ENCODE measurements around the gene KCNH3.
"Not testable (repeated sequence)": the region's sequence is repeated elsewhere in the genome, so short reads cannot be mapped to it uniquely, and the experiment has no call there.

KCNH3 gene, protein sequence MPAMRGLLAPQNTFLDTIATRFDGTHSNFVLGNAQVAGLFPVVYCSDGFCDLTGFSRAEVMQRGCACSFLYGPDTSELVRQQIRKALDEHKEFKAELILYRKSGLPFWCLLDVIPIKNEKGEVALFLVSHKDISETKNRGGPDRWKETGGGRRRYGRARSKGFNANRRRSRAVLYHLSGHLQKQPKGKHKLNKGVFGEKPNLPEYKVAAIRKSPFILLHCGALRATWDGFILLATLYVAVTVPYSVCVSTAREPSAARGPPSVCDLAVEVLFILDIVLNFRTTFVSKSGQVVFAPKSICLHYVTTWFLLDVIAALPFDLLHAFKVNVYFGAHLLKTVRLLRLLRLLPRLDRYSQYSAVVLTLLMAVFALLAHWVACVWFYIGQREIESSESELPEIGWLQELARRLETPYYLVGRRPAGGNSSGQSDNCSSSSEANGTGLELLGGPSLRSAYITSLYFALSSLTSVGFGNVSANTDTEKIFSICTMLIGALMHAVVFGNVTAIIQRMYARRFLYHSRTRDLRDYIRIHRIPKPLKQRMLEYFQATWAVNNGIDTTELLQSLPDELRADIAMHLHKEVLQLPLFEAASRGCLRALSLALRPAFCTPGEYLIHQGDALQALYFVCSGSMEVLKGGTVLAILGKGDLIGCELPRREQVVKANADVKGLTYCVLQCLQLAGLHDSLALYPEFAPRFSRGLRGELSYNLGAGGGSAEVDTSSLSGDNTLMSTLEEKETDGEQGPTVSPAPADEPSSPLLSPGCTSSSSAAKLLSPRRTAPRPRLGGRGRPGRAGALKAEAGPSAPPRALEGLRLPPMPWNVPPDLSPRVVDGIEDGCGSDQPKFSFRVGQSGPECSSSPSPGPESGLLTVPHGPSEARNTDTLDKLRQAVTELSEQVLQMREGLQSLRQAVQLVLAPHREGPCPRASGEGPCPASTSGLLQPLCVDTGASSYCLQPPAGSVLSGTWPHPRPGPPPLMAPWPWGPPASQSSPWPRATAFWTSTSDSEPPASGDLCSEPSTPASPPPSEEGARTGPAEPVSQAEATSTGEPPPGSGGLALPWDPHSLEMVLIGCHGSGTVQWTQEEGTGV

GRCh38 chr12:49538510-49539403 lies at the start of gene KCNH3:
Gene KCNH3, plus strand, starts transcription at chr12:49539030. Its CDS starts 387 bp downstream, at chr12:49539417.
- peaks cover 10% of the 10 kb centered on the region for H3K4me1 ChIP-seq (ENCODE audit: insufficient read depth, low read length)
- no peaks in the 10 kb centered on the region for H3K9me3 ChIP-seq (ENCODE audit: control insufficient read depth, insufficient read depth, low read length)
- no peaks in the 10 kb centered on the region for H3K36me3 ChIP-seq (ENCODE audit: insufficient read depth, low read length)
- H3K9ac ChIP-seq (ENCODE audit: low read depth, low read length) = peak within 1 kb of the TSS; percentile 50; the same call in 1 of the 2 replicates

- peaks cover 18% of the 10 kb centered on the region for H3K4me1 ChIP-seq (ENCODE audit: insufficient read depth, low read length)
- H3K36me3 ChIP-seq (ENCODE audit: insufficient read depth, low read length) = no peaks in the 10 kb centered on the region
- no peak overlapping the region for H3K9ac ChIP-seq (ENCODE audit: low read depth, low read length)
- H3K9me3 ChIP-seq (ENCODE audit: control insufficient read depth, insufficient read depth, low read length) = no peaks in the 10 kb centered on the region
Measured at GRCh38 chr12:49489154-49489553, 49.7 kb upstream of the KCNH3 start.

GRCh38 chr12:49489720-49490119 lies 49.1 kb upstream of the KCNH3 start:
- H3K4me1 ChIP-seq (ENCODE audit: insufficient read depth, low read length) = peaks cover 14% of the 10 kb centered on the region
- no peaks in the 10 kb centered on the region for H3K9me3 ChIP-seq (ENCODE audit: control insufficient read depth, insufficient read depth, low read length)
- H3K36me3 ChIP-seq (ENCODE audit: insufficient read depth, low read length) = no peaks in the 10 kb centered on the region
- no peak overlapping the region for H3K9ac ChIP-seq (ENCODE audit: low read depth, low read length)

GRCh38 chr12:49491823-49492222 lies 47.0 kb upstream of the KCNH3 start:
- H3K4me1 ChIP-seq (ENCODE audit: insufficient read depth, low read length) = peaks cover 14% of the 10 kb centered on the region
- no peaks in the 10 kb centered on the region for H3K9me3 ChIP-seq (ENCODE audit: control insufficient read depth, insufficient read depth, low read length)
- no peak overlapping the region for H3K9ac ChIP-seq (ENCODE audit: low read depth, low read length)
- H3K36me3 ChIP-seq (ENCODE audit: insufficient read depth, low read length) = no peaks in the 10 kb centered on the region

DNA sequence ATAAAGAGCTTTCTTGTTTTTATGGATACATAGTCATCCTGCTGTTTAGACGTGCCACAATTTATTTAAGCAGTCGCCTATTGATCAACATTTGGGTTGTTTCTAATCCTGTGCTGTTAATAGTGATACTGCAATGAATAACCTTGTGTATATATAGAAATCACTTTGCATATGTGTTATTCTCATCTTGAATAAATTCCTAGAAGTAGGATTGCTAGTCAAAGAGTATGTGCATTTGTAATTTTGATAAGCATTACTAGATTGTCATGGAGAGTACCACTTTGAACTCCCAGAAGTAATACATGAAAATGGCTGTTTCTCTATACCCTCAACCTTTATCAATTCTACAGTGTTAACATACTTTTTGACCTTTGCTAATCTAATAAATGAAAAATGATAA lies 44.9 kb upstream of the KCNH3 start:
- H3K4me1 ChIP-seq (ENCODE audit: insufficient read depth, low read length) = peaks cover 14% of the 10 kb centered on the region
- no peaks in the 10 kb centered on the region for H3K36me3 ChIP-seq (ENCODE audit: insufficient read depth, low read length)
- H3K9me3 ChIP-seq (ENCODE audit: control insufficient read depth, insufficient read depth, low read length) = no peaks in the 10 kb centered on the region

GRCh38 chr12:49496417-49497360 lies 42.1 kb upstream of the KCNH3 start:
- no peaks in the 10 kb centered on the region for H3K4me1 ChIP-seq (ENCODE audit: insufficient read depth, low read length)
- H3K9me3 ChIP-seq (ENCODE audit: control insufficient read depth, insufficient read depth, low read length) = no peaks in the 10 kb centered on the region
- no peaks in the 10 kb centered on the region for H3K36me3 ChIP-seq (ENCODE audit: insufficient read depth, low read length)
- H3K9ac ChIP-seq (ENCODE audit: low read depth, low read length) = no peak overlapping the region

More for the DNA sequence above, 44.9 kb upstream of the KCNH3 start:
- H3K9ac ChIP-seq (ENCODE audit: low read depth, low read length) = no peak overlapping the region

DNA sequence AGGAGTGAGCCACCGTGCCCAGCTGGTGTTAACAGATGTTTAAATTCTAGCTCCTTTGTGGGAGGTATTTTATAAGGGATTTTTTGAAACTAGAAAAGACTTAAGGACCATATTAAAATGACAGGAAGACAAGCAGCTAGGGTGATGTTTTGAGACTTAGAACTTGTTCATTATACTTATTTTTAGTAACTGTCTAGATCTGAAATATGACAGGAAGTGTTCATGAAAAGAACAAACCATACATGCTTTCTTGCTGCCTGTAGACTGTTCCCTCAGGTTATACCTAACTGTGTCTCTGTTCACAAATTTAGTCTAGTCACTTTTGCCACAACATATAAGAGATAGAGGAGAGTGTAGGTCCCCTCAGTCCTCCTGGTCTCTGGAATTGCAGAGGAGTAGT lies 36.9 kb upstream of the KCNH3 start:
- Histone ChIP-seq H3K9me3 (ENCODE audit: control insufficient read depth, insufficient read depth, low read length) (no peaks in the 10 kb centered on the region), H3K9ac (ENCODE audit: low read depth, low read length) (no peak overlapping the region)

GRCh38 chr12:49502590-49502989 lies 36.2 kb upstream of the KCNH3 start:
- Histone ChIP-seq H3K9me3 (ENCODE audit: control insufficient read depth, insufficient read depth, low read length) (no peaks in the 10 kb centered on the region), H3K4me1 (ENCODE audit: insufficient read depth, low read length) (no peaks in the 10 kb centered on the region), H3K9ac (ENCODE audit: low read depth, low read length) (no peak overlapping the region), H3K36me3 (ENCODE audit: insufficient read depth, low read length) (no peaks in the 10 kb centered on the region)

More for the DNA sequence above, 36.9 kb upstream of the KCNH3 start:
- Histone ChIP-seq H3K4me1 (ENCODE audit: insufficient read depth, low read length) (no peaks in the 10 kb centered on the region), H3K36me3 (ENCODE audit: insufficient read depth, low read length) (no peaks in the 10 kb centered on the region)

DNA sequence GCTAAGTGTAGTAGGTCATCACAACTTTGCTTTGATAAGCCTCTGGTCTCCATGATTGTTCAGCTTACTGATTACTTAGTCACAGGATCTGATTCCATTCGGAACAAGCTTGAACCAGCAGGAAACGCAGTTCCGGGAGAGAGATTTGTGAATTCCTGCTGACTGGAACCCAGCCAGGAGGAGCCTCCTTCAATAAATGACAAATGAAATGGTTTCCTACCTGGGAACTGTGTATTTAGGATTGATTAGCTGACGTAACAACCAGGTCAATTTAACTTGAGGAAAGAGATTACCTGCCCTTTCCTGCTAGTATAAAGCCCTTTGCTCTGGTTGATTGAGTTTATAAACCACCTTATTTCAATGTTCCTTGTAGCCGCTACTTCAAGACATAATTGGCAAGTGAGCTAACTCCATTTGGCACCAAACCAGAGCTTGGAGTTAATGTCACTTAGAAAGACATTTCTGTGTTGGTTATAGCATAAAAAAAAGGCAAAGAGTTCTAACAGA lies 35.1 kb upstream of the KCNH3 start:
- Histone ChIP-seq H3K36me3 (ENCODE audit: insufficient read depth, low read length) (no peaks in the 10 kb centered on the region), H3K9me3 (ENCODE audit: control insufficient read depth, insufficient read depth, low read length) (no peaks in the 10 kb centered on the region), H3K9ac (ENCODE audit: low read depth, low read length) (no peak overlapping the region)

DNA sequence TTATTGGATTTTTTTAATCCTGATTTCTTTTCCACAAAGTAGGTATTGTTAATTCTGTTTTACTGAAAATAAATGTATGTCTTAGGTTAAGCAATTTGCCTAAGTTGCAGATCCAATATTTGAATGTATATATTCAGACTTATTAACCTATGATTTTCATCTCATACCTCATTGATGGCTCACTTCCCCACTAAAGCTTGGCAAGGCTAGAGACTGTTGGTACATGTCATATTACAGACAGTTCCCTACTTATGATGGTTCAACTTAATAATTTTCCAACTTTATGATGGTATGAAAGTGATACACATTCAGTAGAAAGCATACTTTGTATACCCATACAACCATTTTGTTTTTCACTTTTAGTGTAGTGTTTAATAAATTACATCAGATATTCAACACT lies 33.2 kb upstream of the KCNH3 start:
- Histone ChIP-seq H3K9ac (ENCODE audit: low read depth, low read length) (no peak overlapping the region), H3K4me1 (ENCODE audit: insufficient read depth, low read length) (no peaks in the 10 kb centered on the region), H3K9me3 (ENCODE audit: control insufficient read depth, insufficient read depth, low read length) (no peaks in the 10 kb centered on the region), H3K36me3 (ENCODE audit: insufficient read depth, low read length) (no peaks in the 10 kb centered on the region)

More for the DNA sequence above, 35.1 kb upstream of the KCNH3 start:
- H3K4me1 ChIP-seq (ENCODE audit: insufficient read depth, low read length) = no peaks in the 10 kb centered on the region

- no peaks in the 10 kb centered on the region for H3K4me1 ChIP-seq (ENCODE audit: insufficient read depth, low read length)
Measured at GRCh38 chr12:49507139-49507538, 31.7 kb upstream of the KCNH3 start.

DNA sequence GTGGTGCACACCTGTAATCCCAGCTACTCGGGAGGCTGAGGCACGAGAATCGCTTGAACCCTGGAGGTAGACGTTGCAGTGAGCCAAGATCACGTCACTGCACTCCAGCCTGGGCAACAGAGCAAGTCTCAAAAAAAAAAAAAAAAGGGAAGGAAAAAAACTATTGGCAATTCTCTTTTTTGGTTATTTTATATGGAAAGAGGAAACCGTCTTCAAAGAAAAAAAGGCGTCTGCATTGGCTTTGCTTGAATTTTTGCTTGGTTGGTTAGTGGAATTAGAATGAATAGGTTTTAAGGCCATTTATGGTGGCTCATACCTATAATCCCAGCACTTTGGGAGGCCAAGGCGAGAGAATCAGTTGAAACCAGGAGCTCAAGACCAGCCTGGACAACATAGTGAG lies 29.1 kb upstream of the KCNH3 start:
- H3K9me3 ChIP-seq (ENCODE audit: control insufficient read depth, insufficient read depth, low read length); H3K36me3 ChIP-seq (ENCODE audit: insufficient read depth, low read length); H3K9ac ChIP-seq (ENCODE audit: low read depth, low read length); H3K4me1 ChIP-seq (ENCODE audit: insufficient read depth, low read length): not testable (repeated sequence)

More at GRCh38 chr12:49507139-49507538, 31.7 kb upstream of the KCNH3 start:
- Histone ChIP-seq H3K36me3 (ENCODE audit: insufficient read depth, low read length) (no peaks in the 10 kb centered on the region), H3K9me3 (ENCODE audit: control insufficient read depth, insufficient read depth, low read length) (no peaks in the 10 kb centered on the region), H3K9ac (ENCODE audit: low read depth, low read length) (no peak overlapping the region)

GRCh38 chr12:49511410-49511809 lies 27.4 kb upstream of the KCNH3 start:
- Histone ChIP-seq H3K4me1 (ENCODE audit: insufficient read depth, low read length) (no peaks in the 10 kb centered on the region; the same call in 1 of the 2 replicates), H3K9ac (ENCODE audit: low read depth, low read length) (no peak overlapping the region), H3K9me3 (ENCODE audit: control insufficient read depth, insufficient read depth, low read length) (no peaks in the 10 kb centered on the region), H3K36me3 (ENCODE audit: insufficient read depth, low read length) (no peaks in the 10 kb centered on the region)
